ENCODE results near the gene PLXNA4.

The PLXNA4 gene

DNA sequence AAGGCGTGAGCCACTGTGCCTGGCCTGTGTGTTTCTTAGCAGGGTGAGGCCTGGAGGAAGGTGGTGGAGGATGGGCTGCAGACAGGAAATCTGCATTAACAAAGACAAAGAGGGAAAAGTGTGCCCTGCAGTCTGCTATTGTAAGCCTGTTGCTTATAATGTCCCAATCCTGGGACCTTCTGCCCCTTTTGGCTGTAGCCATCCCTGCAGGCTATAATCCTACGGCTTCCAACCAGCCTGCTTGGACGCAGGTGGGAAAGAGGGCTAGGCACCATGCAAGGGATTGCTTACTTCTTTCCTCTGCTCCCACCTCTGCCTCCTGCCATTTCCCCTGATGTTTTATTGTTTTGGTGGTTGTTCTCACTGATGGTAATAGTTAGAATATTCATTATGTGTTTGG, 434.3 kb downstream of the PLXNA4 start:
- TF ChIP-seq SUZ12 (IDR thresholded peaks at IDR 0.05) (no peak), FOXA1 (IDR thresholded peaks at IDR 0.05) (no peak), CTBP1 (IDR thresholded peaks at IDR 0.05; ENCODE audit: borderline replicate concordance) (no peak), FOXK2 (IDR thresholded peaks at IDR 0.05) (no peak), NFRKB (IDR thresholded peaks at IDR 0.05) (no peak), FOXM1 (IDR thresholded peaks at IDR 0.05; ENCODE audit: borderline replicate concordance) (no peak), BHLHE40 (IDR thresholded peaks at IDR 0.05; ENCODE audit: borderline replicate concordance) (no peak), ELF4 (IDR thresholded peaks at IDR 0.05) (no peak), HDGF (IDR thresholded peaks at IDR 0.05; ENCODE audit: borderline replicate concordance) (no peak), LEF1 (IDR thresholded peaks at IDR 0.05; ENCODE audit: borderline replicate concordance) (no peak), ZNF384 (IDR thresholded peaks at IDR 0.05) (no peak), SP1 (IDR thresholded peaks at IDR 0.05) (no peak), ARNT (IDR thresholded peaks at IDR 0.05) (no peak), L3MBTL2 (conservative IDR thresholded peaks at IDR 0.05) (no peak)
- TF ChIP-seq, protein P1, sequence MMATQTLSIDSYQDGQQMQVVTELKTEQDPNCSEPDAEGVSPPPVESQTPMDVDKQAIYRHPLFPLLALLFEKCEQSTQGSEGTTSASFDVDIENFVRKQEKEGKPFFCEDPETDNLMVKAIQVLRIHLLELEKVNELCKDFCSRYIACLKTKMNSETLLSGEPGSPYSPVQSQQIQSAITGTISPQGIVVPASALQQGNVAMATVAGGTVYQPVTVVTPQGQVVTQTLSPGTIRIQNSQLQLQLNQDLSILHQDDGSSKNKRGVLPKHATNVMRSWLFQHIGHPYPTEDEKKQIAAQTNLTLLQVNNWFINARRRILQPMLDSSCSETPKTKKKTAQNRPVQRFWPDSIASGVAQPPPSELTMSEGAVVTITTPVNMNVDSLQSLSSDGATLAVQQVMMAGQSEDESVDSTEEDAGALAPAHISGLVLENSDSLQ (IDR thresholded peaks at IDR 0.05), result no peak
- ChIA-PET POLR2A (no interaction called here), CTCF (no interaction called here)
- no peak for DNase-seq (ENCODE audit: extremely low spot score)

DNA sequence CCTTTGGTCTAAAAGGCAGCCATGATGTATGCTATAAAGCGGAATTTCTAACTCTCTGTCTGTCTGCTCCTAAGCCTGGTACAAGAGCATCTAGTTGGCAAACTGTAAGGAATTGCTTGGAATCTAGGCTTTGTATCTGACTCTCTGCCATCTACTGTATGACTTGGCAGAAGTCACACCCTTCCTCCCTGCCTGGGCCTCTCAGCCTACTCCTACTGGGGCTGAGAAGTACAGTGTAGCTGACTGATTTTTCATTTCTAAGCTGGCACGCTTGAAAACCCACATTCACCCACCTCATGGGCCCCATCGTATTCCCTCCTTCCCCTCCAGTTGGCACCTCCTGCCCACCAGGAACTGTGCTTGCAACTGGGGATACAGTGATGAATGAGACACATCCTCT, 435.2 kb downstream of the PLXNA4 start:
- no peak for TF ChIP-seq TARDBP (IDR thresholded peaks at IDR 0.05)
- TF ChIP-seq HDGF (IDR thresholded peaks at IDR 0.05; ENCODE audit: borderline replicate concordance), result no peak
- TF ChIP-seq ZNF384 (IDR thresholded peaks at IDR 0.05), result no peak
- TF ChIP-seq FOXK2 (IDR thresholded peaks at IDR 0.05), result no peak
- no peak for TF ChIP-seq SP1 (IDR thresholded peaks at IDR 0.05)
- no peak for TF ChIP-seq FOXA1 (IDR thresholded peaks at IDR 0.05)
- TF ChIP-seq LEF1 (IDR thresholded peaks at IDR 0.05; ENCODE audit: borderline replicate concordance), result no peak
- TF ChIP-seq ELF4 (IDR thresholded peaks at IDR 0.05), result no peak
- no peak for TF ChIP-seq NFRKB (IDR thresholded peaks at IDR 0.05)
- no peak for TF ChIP-seq ARNT (IDR thresholded peaks at IDR 0.05)
- ChIA-PET CTCF (no interaction called here), POLR2A (no interaction called here)
- DNase-seq (ENCODE audit: extremely low spot score), result no peak

DNA sequence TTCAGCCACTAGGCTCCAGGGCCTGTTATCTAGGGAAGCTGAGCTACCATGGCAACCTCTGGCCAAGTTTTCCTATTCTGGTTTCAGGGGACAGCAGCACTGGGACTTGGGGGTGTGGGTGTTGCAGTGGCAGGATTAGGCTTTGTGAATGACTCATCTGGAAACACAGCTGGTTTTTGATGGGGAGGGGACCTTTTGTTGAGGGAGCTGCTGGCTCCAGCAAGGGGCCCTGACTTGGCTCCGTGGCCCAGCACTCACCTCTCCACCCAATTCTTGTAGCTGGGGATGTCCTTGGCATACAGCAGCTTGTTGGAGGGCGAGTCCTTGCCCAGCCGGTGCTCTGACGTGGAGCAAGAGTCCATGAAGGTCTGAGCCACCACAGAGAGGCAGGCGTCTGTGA, 435.9 kb downstream of the PLXNA4 start:
- DNase-seq (ENCODE audit: extremely low spot score), result no peak
- POLR2A ChIA-PET, result no interaction called here
- TF ChIP-seq SUZ12 (IDR thresholded peaks at IDR 0.05) (no peak), ARNT (IDR thresholded peaks at IDR 0.05) (no peak), HDGF (IDR thresholded peaks at IDR 0.05; ENCODE audit: borderline replicate concordance) (no peak), BHLHE40 (IDR thresholded peaks at IDR 0.05; ENCODE audit: borderline replicate concordance) (no peak), CTBP1 (IDR thresholded peaks at IDR 0.05; ENCODE audit: borderline replicate concordance) (no peak), TARDBP (IDR thresholded peaks at IDR 0.05) (no peak), LEF1 (IDR thresholded peaks at IDR 0.05; ENCODE audit: borderline replicate concordance) (no peak), L3MBTL2 (conservative IDR thresholded peaks at IDR 0.05) (no peak), FOXM1 (IDR thresholded peaks at IDR 0.05; ENCODE audit: borderline replicate concordance) (no peak), ZNF384 (IDR thresholded peaks at IDR 0.05) (no peak), SP1 (IDR thresholded peaks at IDR 0.05) (no peak), FOXK2 (IDR thresholded peaks at IDR 0.05) (no peak)
- TF ChIP-seq, protein P1 (IDR thresholded peaks at IDR 0.05), result no peak
- CTCF ChIA-PET, result no interaction called here

DNA sequence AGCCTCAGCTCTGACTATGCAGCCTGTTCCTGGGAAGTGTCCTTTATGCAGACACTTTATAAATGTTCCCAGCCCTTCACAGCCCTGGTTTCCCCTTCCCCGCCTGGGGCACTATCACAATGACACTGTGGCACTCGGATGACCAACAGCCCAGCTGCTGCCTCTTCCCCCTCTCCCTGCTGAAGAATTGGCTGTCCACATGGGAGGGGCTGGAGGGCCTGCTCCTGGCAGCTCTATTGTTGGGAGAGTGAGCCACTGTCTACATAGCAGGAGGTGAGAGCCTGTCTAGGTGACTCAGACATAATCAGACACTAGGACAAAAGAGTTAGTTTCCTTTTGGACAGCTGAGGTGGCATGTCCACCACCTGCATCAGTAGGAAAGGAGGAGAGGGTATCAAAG, 437.5 kb downstream of the PLXNA4 start:
- CTCF ChIA-PET, result no interaction called here
- POLR2A ChIA-PET, result no interaction called here
- TF ChIP-seq LEF1 (IDR thresholded peaks at IDR 0.05; ENCODE audit: borderline replicate concordance) (no peak), FOXM1 (IDR thresholded peaks at IDR 0.05; ENCODE audit: borderline replicate concordance) (no peak), CTBP1 (IDR thresholded peaks at IDR 0.05; ENCODE audit: borderline replicate concordance) (no peak), SUZ12 (IDR thresholded peaks at IDR 0.05) (no peak), BHLHE40 (IDR thresholded peaks at IDR 0.05; ENCODE audit: borderline replicate concordance) (no peak), FOXA1 (IDR thresholded peaks at IDR 0.05) (no peak)
- DNase-seq (ENCODE audit: extremely low spot score), result no peak

DNA sequence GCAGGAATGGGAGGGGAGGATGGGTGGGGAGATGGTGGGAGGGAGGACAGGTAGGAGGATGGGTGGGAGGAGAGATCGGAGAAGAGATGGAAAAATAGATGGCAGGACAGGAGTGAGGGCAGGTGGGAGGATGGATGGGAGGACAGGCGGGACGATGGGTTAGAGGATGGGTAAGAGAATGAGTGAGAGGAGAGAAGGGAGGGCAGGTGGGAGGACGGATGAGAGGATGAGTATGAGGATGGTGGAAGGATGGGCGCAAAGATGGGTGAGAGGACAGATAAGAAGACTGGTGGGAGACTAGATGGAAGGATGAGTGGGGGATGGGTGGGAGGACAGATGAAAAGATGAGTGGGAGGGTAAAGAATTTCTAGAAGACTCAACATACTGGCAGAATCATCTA, 438.6 kb downstream of the PLXNA4 start:
- no peak for TF ChIP-seq SUZ12 (IDR thresholded peaks at IDR 0.05)
- no peak for TF ChIP-seq FOXM1 (IDR thresholded peaks at IDR 0.05; ENCODE audit: borderline replicate concordance)
- TF ChIP-seq HDGF (IDR thresholded peaks at IDR 0.05; ENCODE audit: borderline replicate concordance), result no peak
- TF ChIP-seq ARNT (IDR thresholded peaks at IDR 0.05), result no peak
- TF ChIP-seq TARDBP (IDR thresholded peaks at IDR 0.05), result no peak
- no peak for TF ChIP-seq ZNF384 (IDR thresholded peaks at IDR 0.05)
- TF ChIP-seq BHLHE40 (IDR thresholded peaks at IDR 0.05; ENCODE audit: borderline replicate concordance), result no peak
- no peak for TF ChIP-seq FOXK2 (IDR thresholded peaks at IDR 0.05)
- TF ChIP-seq LEF1 (IDR thresholded peaks at IDR 0.05; ENCODE audit: borderline replicate concordance), result no peak
- TF ChIP-seq, protein P1 (IDR thresholded peaks at IDR 0.05), result no peak
- no peak for TF ChIP-seq FOXA1 (IDR thresholded peaks at IDR 0.05)
- no peak for TF ChIP-seq NFRKB (IDR thresholded peaks at IDR 0.05)
- TF ChIP-seq CTBP1 (IDR thresholded peaks at IDR 0.05; ENCODE audit: borderline replicate concordance), result no peak
- ChIA-PET POLR2A (no interaction called here), CTCF (no interaction called here)
- DNase-seq (ENCODE audit: extremely low spot score), result no peak

DNA sequence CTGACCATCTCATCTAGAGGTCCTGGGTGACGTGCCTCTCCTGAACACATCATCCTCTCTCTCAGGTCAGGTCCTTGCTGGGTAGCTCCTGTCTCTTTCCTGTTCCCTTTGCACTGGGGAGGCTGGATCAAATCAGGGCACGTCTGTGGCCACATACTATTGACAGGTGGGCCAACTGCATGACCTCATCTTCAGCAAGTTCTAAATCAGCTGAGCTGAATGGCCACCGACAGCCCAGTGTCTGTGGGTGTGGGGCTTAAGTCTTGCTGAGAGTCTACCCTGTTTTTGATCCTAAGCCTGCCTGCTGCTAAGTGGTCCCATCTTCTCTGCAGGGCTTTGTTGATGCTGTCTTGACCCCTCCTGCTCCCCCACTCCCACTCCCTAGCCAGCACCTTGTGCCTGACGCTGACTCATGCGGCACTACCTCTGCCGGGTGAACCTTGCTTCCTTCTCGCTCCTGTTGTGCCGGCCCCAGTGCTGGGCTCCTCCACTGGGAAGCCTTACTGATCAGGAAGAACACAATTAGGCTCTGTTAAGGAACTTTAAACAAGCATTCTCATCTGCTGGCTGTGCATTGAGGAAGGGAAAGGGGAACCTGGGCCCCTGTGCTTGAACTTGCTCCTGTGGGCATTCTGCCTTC, 440.4 kb downstream of the PLXNA4 start:
- DNase-seq (ENCODE audit: extremely low spot score), result no peak
- TF ChIP-seq TARDBP (IDR thresholded peaks at IDR 0.05) (no peak), FOXM1 (IDR thresholded peaks at IDR 0.05; ENCODE audit: borderline replicate concordance) (no peak), ZNF384 (IDR thresholded peaks at IDR 0.05) (no peak), LEF1 (IDR thresholded peaks at IDR 0.05; ENCODE audit: borderline replicate concordance) (no peak), L3MBTL2 (conservative IDR thresholded peaks at IDR 0.05) (no peak), FOXK2 (IDR thresholded peaks at IDR 0.05) (no peak), FOXA1 (IDR thresholded peaks at IDR 0.05) (no peak)
- ChIA-PET POLR2A (no interaction called here), CTCF (no interaction called here)
